A549 (cell line): ENCODE data around the gene SRP9. TPM values are rescaled to one million over a fixed set of nuclear protein-coding genes. Genes with fewer than 3 reads are reported as not detected.
"Not testable (repeated sequence)": the region's sequence is repeated elsewhere in the genome, so short reads cannot be mapped to it uniquely, and the experiment has no call there.

Experiments used
- ATAC-seq, 2 experiments: fragments of 200-7000 bp in 1 of 2; fragments of >200 bp in 1 of 2; cut with Nextera tagmentation in 1 of 2; cut with Tn5 transposase in 1 of 2; 3 replicates each; pipeline versions ENCODE4 v1.8.0 to v1.9.1; 2018 to 2020; ENCODE audit warnings: mild to moderate bottlenecking in 1 of 2, moderate library complexity in 1 of 2
- CTCF ChIA-PET: fragments of 300-600 bp; sonication (Branson Sonifier 250); formaldehyde crosslinking; extraction: SDS; loops from one replicate; lab custom pipeline; 2021; ENCODE audit warnings: antibody characterized with exemption, inconsistent platforms; lab: Yijun Ruan, JAX
- POLR2A ChIA-PET: fragments of 350-600 bp; formaldehyde crosslinking; extraction: SDS; loops from one replicate; lab custom pipeline; 2021; ENCODE audit warnings: antibody characterized with exemption, inconsistent platforms; lab: Yijun Ruan, JAX
- DNase-seq, 2 experiments: peaks; one replicate each; pipeline versions ENCODE4 v3.0.0 to v3.0.0-alpha.2; 2011 to 2016; ENCODE audit warnings: low read depth in 1 of 2, low spot score in 1 of 2
- FAIRE-seq: peaks from 2 replicates; lab custom pipeline; 2011; peaks lifted over from hg19 to GRCh38; lab: Jason Lieb, UNC
- H3K27ac ChIP-seq, 2 experiments: fragments of >200 bp; sonication (Bioruptor Twin); formaldehyde crosslinking; 3 replicates each; pipeline ENCODE4 v1.5.1; 2016 to 2017
- H3K4me1 ChIP-seq: fragments of >200 bp; sonication (Bioruptor Twin); formaldehyde crosslinking; 3 replicates; pipeline ENCODE4 v1.6.1; 2016
- H3K4me2 ChIP-seq: fragments of >200 bp; sonication (Bioruptor Twin); formaldehyde crosslinking; 3 replicates; pipeline ENCODE4 v1.6.1; 2016
- H3K4me3 ChIP-seq: fragments of >200 bp; sonication (Bioruptor Twin); formaldehyde crosslinking; 3 replicates; pipeline ENCODE4 v1.5.1; 2016
- H3K9me3 ChIP-seq: fragments of >200 bp; sonication (Bioruptor Twin); formaldehyde crosslinking; 3 replicates; pipeline ENCODE4 v1.6.1; 2016
- CTCF ChIP-seq: fragments of >200 bp; sonication (Bioruptor Twin); formaldehyde crosslinking; IDR thresholded peaks from 3 replicates; pipeline ENCODE4 v1.5.1; 2016
- EP300 ChIP-seq, 2 experiments: fragments of >200 bp; sonication (Bioruptor Twin); formaldehyde crosslinking; IDR thresholded peaks; 2 replicates in 1 of 2; 3 replicates in 1 of 2; pipeline ENCODE4 v1.6.1; 2016 to 2017
- HDAC2 ChIP-seq: fragments of 200-600 bp; sonication (generic); IDR thresholded peaks from 2 replicates; pipeline ENCODE4 v1.6.1; 2016
- JUN ChIP-seq, 2 experiments: fragments of >200 bp; sonication (Bioruptor Twin); formaldehyde crosslinking; IDR thresholded peaks; 2 replicates in 1 of 2; 3 replicates in 1 of 2; pipeline ENCODE4 v1.6.1; 2016 to 2017
- POLR2A ChIP-seq: IDR thresholded peaks from 2 replicates; pipeline ENCODE4 v1.6.1; 2012; ENCODE audit warnings: mild to moderate bottlenecking, low read length
- RAD21 ChIP-seq, 2 experiments: fragments of >200 bp in 1 of 2; sonication (Bioruptor Twin) in 1 of 2; formaldehyde crosslinking in 1 of 2; IDR thresholded peaks in 1 of 2; conservative IDR thresholded peaks in 1 of 2; 2 replicates in 1 of 2; 3 replicates in 1 of 2; pipeline ENCODE4 v1.6.1; 2012 to 2018; ENCODE audit warnings: inconsistent platforms in 1 of 2
- RCOR1 ChIP-seq: fragments of 150-350 bp; IDR thresholded peaks from 2 replicates; pipeline ENCODE4 v1.6.1; 2014; ENCODE audit warnings: antibody characterized with exemption, low read length, low read depth
- RNF2 ChIP-seq: fragments of 200-600 bp; sonication (generic); IDR thresholded peaks from 2 replicates; pipeline ENCODE4 v1.6.1; 2016; ENCODE audit warnings: low read depth, mild to moderate bottlenecking, antibody characterized with exemption, moderate library complexity, borderline replicate concordance
- SMC3 ChIP-seq: fragments of >200 bp; sonication (Bioruptor Twin); formaldehyde crosslinking; IDR thresholded peaks from 3 replicates; pipeline ENCODE4 v1.6.1; 2018; ENCODE audit warnings: inconsistent platforms
- USF2 ChIP-seq: fragments of 450-650 bp; IDR thresholded peaks from 2 replicates; pipeline ENCODE4 v1.6.1; 2014; ENCODE audit warnings: antibody characterized with exemption
- ZNF302 ChIP-seq: fragments of 250-450 bp; sonication (Bioruptor Pico); IDR thresholded peaks from 2 replicates; pipeline ENCODE4 v1.9.0; 2021; ENCODE audit warnings: inconsistent platforms, mild to moderate bottlenecking, moderate library complexity
- WGBS: methylation state at CpG from one replicate; pipeline ENCODE4 v1.1.6; 2017; ENCODE audit errors: missing lambda C conversion rate; 5-methylcytosine and 5-hydroxymethylcytosine counted together
- polyA plus RNA-seq, 4 experiments: library from polyadenylated mRNA; depleted of rRNA in 3 of 4; stranded (reverse); fragments of >200 nt; fragmentation: RNase III in 1 of 4; extraction: RNeasy Plus Mini Kit Qiagen cat#74134 plus additional on column Dnase treatment in 1 of 4; gene quantifications; 2 replicates in 3 of 4; 3 replicates in 1 of 4; pipeline ENCODE4 v1.2.3, GENCODE V29; 2011 to 2017
- TF ChIP-seq, protein P1 (sequence below): fragments of 200-600 bp; sonication (generic); IDR thresholded peaks from 2 replicates; pipeline ENCODE4 v1.6.1; 2016; ENCODE audit warnings: antibody characterized with exemption, mild to moderate bottlenecking, moderate library complexity
- TF ChIP-seq, protein P2 (sequence below): IDR thresholded peaks from 2 replicates; pipeline ENCODE4 v1.6.1; 2012
- TF ChIP-seq, protein P3 (sequence below): fragments of >200 bp; sonication (Bioruptor Twin); formaldehyde crosslinking; IDR thresholded peaks from 3 replicates; pipeline ENCODE4 v1.6.1; 2016
- TF ChIP-seq, protein P4 (sequence below): IDR thresholded peaks from 2 replicates; pipeline ENCODE4 v1.6.1; 2012

The SRP9 gene
- polyA plus RNA-seq, 2 of the 4 experiments (the other 2 are of a cell fraction) = 352 to 629 TPM

GRCh38 chr1:225808136-225808535, 30.5 kb downstream of the SRP9 start (continued):
- TF ChIP-seq RCOR1 = no peak
- no peak for TF ChIP-seq RNF2
- no peak for TF ChIP-seq HDAC2
- TF ChIP-seq, protein P1, sequence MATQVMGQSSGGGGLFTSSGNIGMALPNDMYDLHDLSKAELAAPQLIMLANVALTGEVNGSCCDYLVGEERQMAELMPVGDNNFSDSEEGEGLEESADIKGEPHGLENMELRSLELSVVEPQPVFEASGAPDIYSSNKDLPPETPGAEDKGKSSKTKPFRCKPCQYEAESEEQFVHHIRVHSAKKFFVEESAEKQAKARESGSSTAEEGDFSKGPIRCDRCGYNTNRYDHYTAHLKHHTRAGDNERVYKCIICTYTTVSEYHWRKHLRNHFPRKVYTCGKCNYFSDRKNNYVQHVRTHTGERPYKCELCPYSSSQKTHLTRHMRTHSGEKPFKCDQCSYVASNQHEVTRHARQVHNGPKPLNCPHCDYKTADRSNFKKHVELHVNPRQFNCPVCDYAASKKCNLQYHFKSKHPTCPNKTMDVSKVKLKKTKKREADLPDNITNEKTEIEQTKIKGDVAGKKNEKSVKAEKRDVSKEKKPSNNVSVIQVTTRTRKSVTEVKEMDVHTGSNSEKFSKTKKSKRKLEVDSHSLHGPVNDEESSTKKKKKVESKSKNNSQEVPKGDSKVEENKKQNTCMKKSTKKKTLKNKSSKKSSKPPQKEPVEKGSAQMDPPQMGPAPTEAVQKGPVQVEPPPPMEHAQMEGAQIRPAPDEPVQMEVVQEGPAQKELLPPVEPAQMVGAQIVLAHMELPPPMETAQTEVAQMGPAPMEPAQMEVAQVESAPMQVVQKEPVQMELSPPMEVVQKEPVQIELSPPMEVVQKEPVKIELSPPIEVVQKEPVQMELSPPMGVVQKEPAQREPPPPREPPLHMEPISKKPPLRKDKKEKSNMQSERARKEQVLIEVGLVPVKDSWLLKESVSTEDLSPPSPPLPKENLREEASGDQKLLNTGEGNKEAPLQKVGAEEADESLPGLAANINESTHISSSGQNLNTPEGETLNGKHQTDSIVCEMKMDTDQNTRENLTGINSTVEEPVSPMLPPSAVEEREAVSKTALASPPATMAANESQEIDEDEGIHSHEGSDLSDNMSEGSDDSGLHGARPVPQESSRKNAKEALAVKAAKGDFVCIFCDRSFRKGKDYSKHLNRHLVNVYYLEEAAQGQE = no peak

DNA sequence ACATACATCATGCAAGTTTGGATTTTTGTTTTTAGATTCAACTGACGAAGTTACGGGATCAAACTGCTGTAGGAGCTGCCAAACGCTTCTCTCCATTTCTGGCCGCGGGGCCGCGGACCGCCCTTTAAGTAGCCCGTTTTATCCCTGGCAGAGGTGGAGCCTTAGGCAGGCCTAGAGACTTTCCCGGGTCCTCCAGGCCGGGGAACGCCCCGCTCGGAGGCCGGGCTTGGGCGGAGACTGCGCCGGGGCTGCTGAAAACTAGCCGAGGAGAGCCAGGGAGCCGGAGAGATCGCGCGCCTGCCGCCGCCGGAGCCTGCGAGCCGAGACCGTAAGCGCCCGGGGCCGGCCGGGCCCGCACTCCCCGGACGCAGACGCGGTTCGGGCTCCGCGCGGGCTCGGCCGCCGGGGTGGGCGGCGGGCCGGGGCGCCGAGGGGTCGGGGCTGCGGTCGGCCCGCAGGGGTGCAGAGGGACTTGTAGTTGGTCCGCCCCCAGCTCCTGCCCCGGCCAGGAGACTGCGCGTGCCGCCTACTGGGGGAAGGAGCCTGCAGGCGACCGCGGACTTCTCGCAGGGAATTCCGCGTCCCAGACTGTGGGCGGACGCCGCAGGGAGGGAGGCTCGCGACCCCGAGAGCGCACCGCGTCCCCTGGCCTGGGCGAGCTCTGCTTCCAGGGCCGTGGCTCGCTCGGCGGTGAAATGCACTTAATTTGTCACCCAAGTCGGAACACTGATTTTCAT, 32.4 kb downstream of the SRP9 start, which contains the start of gene EPHX1:
TSS of gene EPHX1 (plus strand) at position 283 of the 737 bp plus-strand sequence. CDS start 18,606 bp downstream, outside the sequence.
- ChIA-PET POLR2A (interaction anchor here (0.8 to 5.7 kb wide), 5 partner anchors 12 to 302 kb away, joined by 3 to 58 read pairs (median 3); partner anchors contain the start of genes SRP9 and TMEM63A), CTCF (interaction anchor here (0.6 to 7.6 kb wide), 19 partner anchors 8 to 332 kb away, joined by 3 to 77 read pairs (median 5); partner anchors contain the start of genes LEFTY1 and SRP9)
- no peak for FAIRE-seq
- DNase-seq = peak; percentile 87 to 97
- H3K4me2 ChIP-seq = peak within 1 kb of the TSS; percentile 84
- TF ChIP-seq POLR2A (peak; percentile 97), EP300 (IDR thresholded peaks at IDR 0.05) (0 out of 5 replicates have a peak, but pooled peaks of 1 of the 2 experiments have one; percentile 8), CTCF (peak; percentile 30; the same call in 2 of the 3 replicates), JUN (IDR thresholded peaks at IDR 0.05) (peak; percentile 90 to 93; a peak in 4 of 5 replicates), USF2 (no peak), ZNF302 (CRISPR knock-in tag) (no peak), RAD21 (conservative IDR thresholded peaks at IDR 0.05 in 1 of 2, IDR thresholded peaks at IDR 0.05 in 1 of 2) (peak; percentile 25 to 37; a peak in 3 of 5 replicates), SMC3 (peak; percentile 45)
- TF ChIP-seq, protein P2, sequence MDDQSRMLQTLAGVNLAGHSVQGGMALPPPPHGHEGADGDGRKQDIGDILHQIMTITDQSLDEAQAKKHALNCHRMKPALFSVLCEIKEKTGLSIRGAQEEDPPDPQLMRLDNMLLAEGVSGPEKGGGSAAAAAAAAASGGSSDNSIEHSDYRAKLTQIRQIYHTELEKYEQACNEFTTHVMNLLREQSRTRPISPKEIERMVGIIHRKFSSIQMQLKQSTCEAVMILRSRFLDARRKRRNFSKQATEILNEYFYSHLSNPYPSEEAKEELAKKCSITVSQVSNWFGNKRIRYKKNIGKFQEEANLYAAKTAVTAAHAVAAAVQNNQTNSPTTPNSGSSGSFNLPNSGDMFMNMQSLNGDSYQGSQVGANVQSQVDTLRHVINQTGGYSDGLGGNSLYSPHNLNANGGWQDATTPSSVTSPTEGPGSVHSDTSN = no peak
- TF ChIP-seq, protein P3, sequence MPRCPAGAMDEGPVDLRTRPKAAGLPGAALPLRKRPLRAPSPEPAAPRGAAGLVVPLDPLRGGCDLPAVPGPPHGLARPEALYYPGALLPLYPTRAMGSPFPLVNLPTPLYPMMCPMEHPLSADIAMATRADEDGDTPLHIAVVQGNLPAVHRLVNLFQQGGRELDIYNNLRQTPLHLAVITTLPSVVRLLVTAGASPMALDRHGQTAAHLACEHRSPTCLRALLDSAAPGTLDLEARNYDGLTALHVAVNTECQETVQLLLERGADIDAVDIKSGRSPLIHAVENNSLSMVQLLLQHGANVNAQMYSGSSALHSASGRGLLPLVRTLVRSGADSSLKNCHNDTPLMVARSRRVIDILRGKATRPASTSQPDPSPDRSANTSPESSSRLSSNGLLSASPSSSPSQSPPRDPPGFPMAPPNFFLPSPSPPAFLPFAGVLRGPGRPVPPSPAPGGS = peak; percentile 98
- TF ChIP-seq, protein P4, sequence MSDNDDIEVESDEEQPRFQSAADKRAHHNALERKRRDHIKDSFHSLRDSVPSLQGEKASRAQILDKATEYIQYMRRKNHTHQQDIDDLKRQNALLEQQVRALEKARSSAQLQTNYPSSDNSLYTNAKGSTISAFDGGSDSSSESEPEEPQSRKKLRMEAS = peak; percentile 6
- TF ChIP-seq, all 56 proteins: peak for 8
- 3% methylated on average over 12 of the region's 80 CpGs for WGBS
- Histone ChIP-seq H3K27ac (peak within 1 kb of the TSS; percentile 93 to 99), H3K4me3 (peak within 1 kb of the TSS; percentile 86), H3K9me3 (no peaks in the 10 kb centered on the region), H3K4me1 (peaks cover 40% of the 10 kb centered on the region)
- peak; percentile 85 to 86 for ATAC-seq

- Histone ChIP-seq H3K4me2 (peak overlapping the region; percentile 84), H3K4me1 (peaks cover 47% of the 10 kb centered on the region), H3K27ac (peak overlapping the region; percentile 93 to 99), H3K4me3 (peak overlapping the region; percentile 86)
- not testable (repeated sequence) for ATAC-seq, FAIRE-seq, DNase-seq, H3K9me3 ChIP-seq
- WGBS = 18% methylated on average over 25 of the region's 29 CpGs
- ChIA-PET CTCF (interaction anchor here (0.6 to 7.6 kb wide), 33 partner anchors 8 to 332 kb away, joined by 3 to 77 read pairs (median 4); partner anchors contain the start of genes LEFTY1, SRP9 and TMEM63A), POLR2A (interaction anchor here (0.8 to 5.7 kb wide), 4 partner anchors 11 to 72 kb away, joined by 3 to 58 read pairs (median 3); partner anchors contain the start of genes SRP9 and TMEM63A)
Observed at GRCh38 chr1:225810579-225811538, 33.2 kb downstream of the SRP9 start.
